Keratinocyte (primary cell): ENCODE results near the gene STRADA. TPM values are rescaled to one million over a fixed set of nuclear protein-coding genes. Genes with fewer than 3 reads are reported as not detected.
A peak's percentile ranks its signal among the peaks of the same experiment; 100 is the strongest.

Experiments
- DNase-seq: peaks from one replicate; pipeline ENCODE4 v3.0.0-alpha.2; 2011; ENCODE audit warnings: low read depth, missing footprints, low spot score
- FAIRE-seq: peaks from 2 replicates; lab custom pipeline; 2011; peaks lifted over from hg19 to GRCh38; lab: Jason Lieb, UNC
- H2AFZ ChIP-seq: 2 replicates; pipeline ENCODE4 v1.6.0; 2012; ENCODE audit warnings: low read length, control low read depth, inconsistent platforms; ENCODE audit not compliant: control insufficient read depth
- H3K27ac ChIP-seq: 2 replicates; pipeline ENCODE4 v1.5.1; 2011; ENCODE audit warnings: low read length; ENCODE audit not compliant: control insufficient read depth, insufficient read depth
- H3K27me3 ChIP-seq: 3 replicates; pipeline ENCODE4 v1.6.0; 2011; ENCODE audit warnings: low read length; ENCODE audit not compliant: control insufficient read depth, insufficient read depth; ENCODE audit errors: extremely low read depth
- H3K36me3 ChIP-seq, 2 experiments: 2 replicates in 1 of 2; 3 replicates in 1 of 2; pipeline ENCODE4 v1.5.1; 2011; ENCODE audit warnings: low read length in 2 of 2, mild to moderate bottlenecking in 1 of 2; ENCODE audit not compliant: control insufficient read depth in 2 of 2, insufficient read depth in 2 of 2; ENCODE audit errors: extremely low read depth in 1 of 2
- H3K4me1 ChIP-seq: 3 replicates; pipeline ENCODE4 v1.5.1; 2011; ENCODE audit warnings: low read length; ENCODE audit not compliant: control insufficient read depth, insufficient read depth; ENCODE audit errors: extremely low read depth
- H3K4me2 ChIP-seq: 3 replicates; pipeline ENCODE4 v1.6.0; 2011; ENCODE audit warnings: low read depth, low read length; ENCODE audit not compliant: control insufficient read depth, insufficient read depth; ENCODE audit errors: extremely low read depth
- H3K4me3 ChIP-seq, 3 experiments: fragments of 200-600 bp in 1 of 3; sonication (generic) in 1 of 3; 2 replicates in 2 of 3; 3 replicates in 1 of 3; pipeline ENCODE4 v1.5.1; 2011 to 2016; ENCODE audit warnings: low read length in 3 of 3, mild to moderate bottlenecking in 3 of 3, control low read depth in 2 of 3, inconsistent platforms in 1 of 3, low read depth in 1 of 3, mixed read lengths in 1 of 3, mixed run types in 1 of 3, moderate library complexity in 1 of 3; ENCODE audit not compliant: control insufficient read depth in 2 of 3, insufficient read depth in 2 of 3; ENCODE audit errors: extremely low read depth in 1 of 3
- H3K79me2 ChIP-seq: 2 replicates; pipeline ENCODE4 v1.6.0; 2012; ENCODE audit warnings: low read length; ENCODE audit not compliant: control insufficient read depth, insufficient read depth
- H3K9ac ChIP-seq: 3 replicates; pipeline ENCODE4 v1.6.0; 2011; ENCODE audit warnings: low read length; ENCODE audit not compliant: control insufficient read depth, insufficient read depth; ENCODE audit errors: extremely low read depth
- H3K9me1 ChIP-seq: 3 replicates; pipeline ENCODE4 v1.6.0; 2011; ENCODE audit warnings: low read length; ENCODE audit not compliant: control insufficient read depth, insufficient read depth; ENCODE audit errors: extremely low read depth
- H3K9me3 ChIP-seq: 2 replicates; pipeline ENCODE4 v1.5.1; 2012; ENCODE audit warnings: low read depth, low read length; ENCODE audit not compliant: control insufficient read depth
- H4K20me1 ChIP-seq: 3 replicates; pipeline ENCODE4 v1.6.0; 2011; ENCODE audit warnings: low read length; ENCODE audit not compliant: control insufficient read depth, insufficient read depth; ENCODE audit errors: extremely low read depth
- CTCF ChIP-seq, 3 experiments: IDR thresholded peaks in 1 of 3; conservative IDR thresholded peaks in 1 of 3; optimal IDR thresholded peaks in 1 of 3; 2 replicates in 2 of 3; 3 replicates in 1 of 3; pipeline versions ENCODE3 to v1.5.1; 2011; ENCODE audit warnings: low read length in 3 of 3, mild to moderate bottlenecking in 3 of 3, moderate library complexity in 2 of 3, control low read depth in 1 of 3, inconsistent platforms in 1 of 3; ENCODE audit not compliant: insufficient read depth in 2 of 3; ENCODE audit errors: extremely low read depth in 1 of 3
- EZH2 ChIP-seq: IDR thresholded peaks from one replicate; pipeline ENCODE4 v1.6.1; 2012; ENCODE audit warnings: inconsistent platforms, mild to moderate bottlenecking, low read length, moderate library complexity
- dilution Hi-C: fragments of 300-500 bp; cut with MboI; formaldehyde crosslinking; loops from one replicate; pipeline ENCODE4 v1.7.0; 2020; ENCODE audit warnings: low sequenced_read_pairs; ENCODE audit not compliant: extremely low pct_ligation_motif_present
- polyA plus RNA-seq, 5 experiments: library from polyadenylated mRNA; depleted of rRNA in 3 of 5; stranded (reverse) in 3 of 5; stranded (forward) in 1 of 5; unstranded in 1 of 5; fragments of >200 nt; gene quantifications; 1 replicate in 1 of 5; 2 replicates in 3 of 5; 3 replicates in 1 of 5; pipeline versions ENCODE4 v1.2.1 to v1.2.3, GENCODE V29; 2011 to 2012; ENCODE audit warnings: missing spikeins in 2 of 5, low read depth in 1 of 5, low replicate concordance in 1 of 5

STRADA gene
- polyA plus RNA-seq, 1 donor (not counting 4 experiments of a cell fraction or from before 2014, with no cell fraction given): 25.9 TPM

GRCh38 chr17:63701456-63701820 lies 40.2 kb downstream of the STRADA start:
- Histone ChIP-seq H4K20me1 (no peaks in the 10 kb centered on the region), H3K27ac (no peak overlapping the region), H3K4me1 (no peaks in the 10 kb centered on the region), H3K27me3 (no peaks in the 10 kb centered on the region), H3K9ac (no peak overlapping the region), H2AFZ (no peak overlapping the region), H3K4me3 (no peak overlapping the region), H3K79me2 (no peaks in the 10 kb centered on the region), H3K4me2 (no peak overlapping the region), H3K9me1 (no peaks in the 10 kb centered on the region), H3K36me3 (peaks cover 0 to 12% of the 10 kb centered on the region in 2 experiments), H3K9me3 (no peaks in the 10 kb centered on the region)
- TF ChIP-seq CTCF (optimal IDR thresholded peaks at IDR 0.05 in 1 of 3, IDR thresholded peaks at IDR 0.05 in 1 of 3, conservative IDR thresholded peaks at IDR 0.05 in 1 of 3; ENCODE audit: extremely low read depth in 1 of 3, insufficient read depth in 2 of 3, low read length in 3 of 3): no peak
- no peak for TF ChIP-seq EZH2
- FAIRE-seq: no peak
- no peak for DNase-seq
- dilution Hi-C loops: no loop called here

- dilution Hi-C loops: no loop called here
- no peaks in the 10 kb centered on the region for H4K20me1 ChIP-seq
- no peaks in the 10 kb centered on the region for H3K27me3 ChIP-seq
- H3K9ac ChIP-seq: no peak overlapping the region
- H2AFZ ChIP-seq: no peak overlapping the region
- DNase-seq (no peak), FAIRE-seq (no peak)
- H3K4me2 ChIP-seq: peak overlapping the region; percentile 48
- H3K79me2 ChIP-seq: no peaks in the 10 kb centered on the region
- no peaks in the 10 kb centered on the region for H3K9me3 ChIP-seq
- H3K36me3 ChIP-seq: peaks cover 0 to 10% of the 10 kb centered on the region in 2 experiments
- peak overlapping the region; percentile 12 to 40 (median 26) for H3K4me3 ChIP-seq
- no peaks in the 10 kb centered on the region for H3K9me1 ChIP-seq
- H3K4me1 ChIP-seq: no peaks in the 10 kb centered on the region
- peak in 1 of 3 experiments; percentile 1 for TF ChIP-seq CTCF (optimal IDR thresholded peaks at IDR 0.05 in 1 of 3, IDR thresholded peaks at IDR 0.05 in 1 of 3, conservative IDR thresholded peaks at IDR 0.05 in 1 of 3; ENCODE audit: extremely low read depth in 1 of 3, insufficient read depth in 2 of 3, low read length in 3 of 3)
- TF ChIP-seq EZH2: no peak
- H3K27ac ChIP-seq: no peak overlapping the region
Observed at GRCh38 chr17:63700528-63701455, 40.8 kb downstream of the STRADA start.
